GOT3 (cell line): ENCODE measurements around the gene SBK2.
"Not testable (repeated sequence)": the region's sequence is repeated elsewhere in the genome, so short reads cannot be mapped to it uniquely, and the experiment has no call there.

Experiments
- DNase-seq: peaks from one replicate; lab custom pipeline; 2025; ENCODE audit warnings: mixed read lengths; lab: John Stamatoyannopoulos, UW

Gene SBK2

DNA sequence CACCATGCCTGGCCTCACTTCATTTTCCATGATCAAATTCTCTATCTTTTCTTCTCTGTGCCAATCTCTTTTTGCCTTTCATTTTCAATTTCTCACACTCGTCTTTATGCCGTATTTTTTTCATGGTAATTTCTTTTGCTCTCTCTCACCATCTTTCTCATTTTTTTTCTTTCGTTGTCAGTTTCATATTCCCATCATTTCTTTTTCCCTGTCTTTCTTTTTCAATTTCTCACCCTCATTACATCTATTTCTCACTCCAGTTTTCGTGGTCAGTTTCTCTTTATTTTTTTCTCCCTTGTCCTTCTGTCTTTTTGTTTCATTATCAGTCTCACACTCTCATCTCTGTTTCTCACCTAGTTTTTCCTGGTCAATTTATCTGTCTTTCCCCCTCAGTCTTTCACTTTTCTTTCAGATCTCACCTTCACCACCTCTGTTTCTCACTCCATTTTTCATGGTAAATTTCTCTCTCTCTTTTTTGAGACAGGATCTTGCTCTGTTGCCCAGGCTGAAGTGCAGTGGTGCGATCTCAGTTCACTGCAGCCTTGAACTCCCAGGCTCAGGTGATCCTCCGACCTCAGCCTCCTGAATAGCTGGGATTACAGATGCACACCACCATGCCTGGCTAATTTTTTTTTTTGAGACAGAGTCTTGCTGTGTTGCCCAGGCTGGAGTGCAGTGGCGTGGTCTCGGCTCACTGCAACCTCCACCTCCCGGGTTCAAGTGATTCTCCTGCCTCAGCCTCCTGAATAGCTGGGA is 34.6 kb downstream of the SBK2 start:
- no peak for DNase-seq

GRCh38 chr19:55500368-55500952 is 36.5 kb downstream of the SBK2 start:
- no peak for DNase-seq

- DNase-seq = no peak
Observed at GRCh38 chr19:55498246-55498840, 38.6 kb downstream of the SBK2 start.

DNA sequence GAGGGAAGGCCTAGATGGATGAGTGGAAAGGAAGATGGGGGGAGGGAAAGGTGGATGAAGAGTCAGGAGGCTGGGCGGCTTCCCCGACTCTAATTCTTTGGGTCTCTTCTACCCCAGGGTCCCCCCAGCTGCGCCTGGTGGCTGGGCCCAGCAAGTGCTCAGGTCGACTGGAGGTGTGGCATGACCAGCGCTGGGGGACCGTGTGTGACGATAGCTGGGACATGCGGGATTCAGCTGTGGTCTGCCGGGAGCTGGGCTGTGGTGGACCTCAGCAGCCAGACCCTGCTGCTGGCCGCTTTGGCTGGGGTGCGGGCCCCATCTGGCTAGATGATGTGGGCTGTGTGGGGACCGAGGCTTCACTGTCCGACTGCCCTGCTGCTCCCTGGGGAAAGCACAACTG is 39.2 kb downstream of the SBK2 start:
- no peak for DNase-seq

DNA sequence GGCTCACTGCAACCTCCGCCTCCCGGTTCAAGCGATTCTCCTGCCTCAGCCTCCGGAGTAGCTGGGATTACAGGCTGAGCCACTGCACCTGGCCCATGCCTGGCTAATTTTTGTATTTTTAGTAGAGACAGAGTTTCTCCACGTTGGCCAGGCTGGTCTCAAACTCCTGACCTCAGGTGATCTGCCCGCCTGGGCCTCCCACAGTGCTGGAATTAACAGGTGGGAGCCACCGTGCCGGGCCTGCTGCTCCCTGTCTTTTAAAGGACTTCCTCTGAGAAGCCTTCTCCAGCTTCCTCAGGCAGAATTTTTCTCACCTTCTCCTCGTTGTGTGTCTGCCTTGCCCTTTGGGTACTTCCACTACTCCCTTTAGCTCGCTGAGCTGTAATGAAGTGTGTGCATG is 40.1 kb downstream of the SBK2 start:
- DNase-seq = not testable (repeated sequence)

- no peak for DNase-seq
Observed at GRCh38 chr19:55495646-55496349, 41.1 kb downstream of the SBK2 start.

DNA sequence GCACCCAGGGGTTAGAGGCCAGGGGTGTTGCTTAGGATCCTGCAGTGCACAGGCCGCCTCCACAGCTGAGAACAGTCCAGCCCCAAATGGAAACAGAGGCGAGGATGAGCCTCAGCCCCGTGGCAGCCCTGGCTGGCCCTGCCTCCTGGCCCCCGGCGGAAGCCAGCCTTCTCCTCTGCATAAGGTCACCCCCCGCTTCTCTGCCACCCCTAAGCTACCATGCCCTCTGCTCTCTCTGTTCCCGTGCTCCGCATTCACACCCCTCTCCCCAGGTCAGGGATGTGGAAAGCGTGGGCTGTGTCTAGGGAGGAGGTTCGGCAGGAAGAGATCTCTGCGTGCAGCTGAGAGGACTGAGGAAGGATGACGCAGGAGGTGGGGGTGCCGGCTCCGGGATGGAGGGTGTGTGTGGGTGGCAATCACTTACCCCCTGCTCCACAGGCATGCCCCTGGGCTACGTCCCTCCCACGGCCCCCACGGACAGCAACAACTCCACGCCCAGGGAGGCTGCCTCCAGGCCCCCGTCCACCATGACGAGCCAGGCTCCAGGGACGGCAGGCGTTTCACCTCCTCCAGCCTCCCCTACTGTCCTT is 42.7 kb downstream of the SBK2 start:
- DNase-seq = peak; percentile 56

- no peak for DNase-seq
Observed at GRCh38 chr19:55493645-55494171, 43.2 kb downstream of the SBK2 start.

- no peak for DNase-seq
Observed at GRCh38 chr19:55493052-55493644, 43.8 kb downstream of the SBK2 start.

DNA sequence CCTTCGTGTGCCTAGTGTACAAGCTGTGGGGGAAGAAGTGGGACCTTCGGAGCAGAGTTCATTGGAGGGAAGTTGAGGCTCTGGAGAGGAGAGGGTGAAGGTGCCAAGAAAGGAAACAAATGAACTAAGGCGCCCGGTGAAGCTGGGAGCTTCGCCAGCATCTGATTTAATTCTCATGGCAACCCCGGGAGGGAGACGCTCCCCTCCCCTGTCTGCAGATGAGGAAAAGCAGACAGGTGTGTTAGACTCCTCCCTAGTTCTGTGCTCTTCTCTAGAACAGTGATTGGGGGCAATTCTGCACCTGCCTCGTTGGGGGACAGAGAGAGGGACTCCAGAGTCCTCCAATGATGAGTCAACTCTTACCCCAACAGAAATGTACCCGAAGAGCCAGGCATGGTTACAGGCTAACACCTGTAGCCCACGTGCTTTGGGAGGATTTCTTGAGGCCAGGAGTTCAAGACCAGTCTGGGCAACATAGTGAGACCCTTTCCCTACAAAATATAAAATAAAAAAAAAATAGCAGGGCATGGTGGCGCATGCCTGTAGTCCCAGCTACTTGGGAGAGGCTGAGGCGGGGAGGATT is 44.5 kb downstream of the SBK2 start:
- DNase-seq = no peak

- DNase-seq = no peak
Observed at GRCh38 chr19:55491546-55492360, 45.2 kb downstream of the SBK2 start.

- no peak for DNase-seq
Observed at GRCh38 chr19:55490478-55491432, 46.2 kb downstream of the SBK2 start.

DNA sequence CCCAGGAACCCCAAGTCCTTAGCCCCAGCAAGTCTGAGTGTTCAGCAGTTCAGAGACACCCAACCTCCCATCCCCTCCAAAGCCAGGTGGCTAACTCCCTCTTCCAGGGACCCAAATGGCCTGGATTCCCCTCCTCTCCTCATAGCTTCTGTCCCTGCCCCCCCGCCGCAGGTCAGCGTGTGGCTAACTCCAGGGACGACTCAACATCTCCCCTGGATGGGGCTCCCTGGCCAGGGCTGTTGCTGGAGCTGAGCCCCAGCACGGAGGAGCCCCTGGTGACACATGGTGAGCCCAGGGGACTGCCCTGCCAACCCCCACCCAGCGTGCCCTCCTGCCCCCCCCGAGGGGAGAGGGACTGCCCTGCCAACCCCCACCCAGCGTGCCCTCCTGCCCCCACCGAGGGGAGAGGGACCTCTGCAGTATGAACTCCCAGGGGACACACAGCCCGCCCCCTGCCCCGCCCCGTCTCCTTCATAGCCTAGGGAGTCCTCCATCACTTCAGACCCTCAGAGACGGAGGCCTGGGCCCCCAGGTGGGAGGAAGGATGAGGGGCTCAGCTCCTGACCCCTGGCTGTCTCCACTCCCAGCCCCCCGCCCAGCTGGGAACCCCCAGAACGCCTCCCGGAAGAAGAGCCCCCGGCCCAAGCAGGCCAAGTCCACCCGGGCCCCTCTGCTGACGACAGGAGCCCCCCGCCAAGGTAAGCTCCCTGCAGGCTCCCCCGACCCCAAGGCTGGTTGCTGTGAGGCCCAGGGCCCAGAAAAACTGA is 47.0 kb downstream of the SBK2 start:
- DNase-seq = no peak

GRCh38 chr19:55488986-55489710 is 47.8 kb downstream of the SBK2 start:
- no peak for DNase-seq

DNA sequence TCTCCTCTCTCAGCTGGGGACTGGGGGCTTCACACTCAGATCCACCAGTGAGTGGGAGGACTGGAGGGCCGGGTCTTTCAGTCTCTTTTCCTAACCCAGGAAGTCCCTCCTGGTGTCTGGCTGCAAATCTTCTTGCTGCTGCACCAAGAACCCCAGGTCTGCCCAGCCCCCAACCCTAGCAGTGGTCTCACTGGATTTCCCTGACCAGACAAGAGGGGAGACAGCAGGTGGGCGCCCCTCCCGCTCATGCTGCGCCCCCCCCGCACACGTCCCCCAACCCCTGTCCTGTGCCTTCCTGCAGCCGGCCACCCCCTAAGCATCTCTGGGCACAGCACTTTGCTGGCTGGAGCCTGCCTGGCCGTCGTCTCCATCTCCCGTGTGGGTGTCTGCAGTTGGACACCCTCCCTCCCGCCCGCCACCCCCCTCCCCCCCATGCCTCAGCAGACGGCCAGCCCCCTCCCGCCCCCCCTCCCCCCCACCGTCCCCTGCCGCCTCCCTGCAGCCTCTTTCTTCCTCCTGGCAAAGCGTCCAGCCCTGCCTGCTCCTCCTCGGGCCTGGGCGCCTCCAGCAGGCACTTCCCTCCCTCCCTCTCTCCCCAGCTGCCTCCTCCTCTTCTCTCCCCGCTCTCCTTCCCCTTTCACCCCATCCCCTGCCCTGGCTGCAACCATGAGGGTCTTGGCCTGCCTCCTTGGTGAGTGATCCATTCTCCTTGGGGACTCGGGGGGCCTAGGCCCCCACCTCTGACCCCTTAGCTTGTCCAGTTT is 48.8 kb downstream of the SBK2 start, which contains the start of gene SSC5D:
Gene SSC5D (plus strand): TSS at position 513 of the 764 bp plus-strand sequence. CDS start 154 bp downstream, at position 667.
- no peak for DNase-seq

- DNase-seq = peak; percentile 64
Observed at GRCh38 chr19:55486971-55487923, 49.7 kb downstream of the SBK2 start.
